HepG2 (cell line): ENCODE data around the gene CADM2. TPM values are rescaled to one million over a fixed set of nuclear protein-coding genes. Genes with fewer than 3 reads are reported as not detected.

ENCODE experiments used
- KDM6A ChIP-seq: IDR thresholded peaks from 2 replicates; pipeline ENCODE4 v1.6.1; 2016; ENCODE audit warnings: low read depth
- KLF12 ChIP-seq: sonication (generic); formaldehyde crosslinking; IDR thresholded peaks from 2 replicates; pipeline ENCODE4 v1.4.0; 2020; ENCODE audit warnings: missing genetic modification reagents, borderline replicate concordance
- MNT ChIP-seq: fragments of 450-650 bp; IDR thresholded peaks from 2 replicates; pipeline ENCODE4 v1.6.1; 2016
- MYPOP ChIP-seq: sonication (generic); formaldehyde crosslinking; IDR thresholded peaks from 2 replicates; pipeline ENCODE4 v1.8.1; 2023; ENCODE audit warnings: mild to moderate bottlenecking, moderate library complexity, missing genetic modification reagents
- NONO ChIP-seq, 2 experiments: fragments of 450-650 bp in 1 of 2; sonication (generic) in 1 of 2; formaldehyde crosslinking in 1 of 2; IDR thresholded peaks in 1 of 2; conservative IDR thresholded peaks in 1 of 2; 2 replicates each; pipeline versions ENCODE4 v1.6.1 to v1.8.0; 2017 to 2022; ENCODE audit warnings: mild to moderate bottlenecking in 1 of 2, missing genetic modification reagents in 1 of 2, moderate library complexity in 1 of 2
- POGK ChIP-seq: sonication (generic); formaldehyde crosslinking; conservative IDR thresholded peaks from 2 replicates; pipeline ENCODE4 v1.8.0; 2022; ENCODE audit warnings: mild to moderate bottlenecking, moderate library complexity, missing genetic modification reagents
- POLR2A ChIP-seq, 2 experiments: IDR thresholded peaks; 2 replicates each; pipeline ENCODE4 v1.6.1; 2011; ENCODE audit warnings: low read depth in 2 of 2, low read length in 2 of 2, mild to moderate bottlenecking in 1 of 2, moderate library complexity in 1 of 2; ENCODE audit not compliant: insufficient read depth in 1 of 2
- POLR2AphosphoS5 ChIP-seq: IDR thresholded peaks from 2 replicates; pipeline ENCODE4 v1.6.1; 2012; ENCODE audit warnings: low read depth, low read length
- SMARCE1 ChIP-seq: fragments of 450-650 bp; IDR thresholded peaks from 2 replicates; pipeline ENCODE4 v1.6.1; 2017; ENCODE audit warnings: borderline replicate concordance
- SP1 ChIP-seq, 2 experiments: fragments of 450-650 bp in 1 of 2; sonication (generic) in 1 of 2; formaldehyde crosslinking in 1 of 2; IDR thresholded peaks; 2 replicates each; pipeline versions ENCODE4 v1.4.0 to v1.6.1; 2016 to 2020; ENCODE audit warnings: missing genetic modification reagents in 1 of 2
- ZNF367 ChIP-seq: sonication (generic); formaldehyde crosslinking; IDR thresholded peaks from 2 replicates; pipeline ENCODE4 v1.4.0; 2020; ENCODE audit warnings: missing genetic modification reagents, borderline replicate concordance
- ZNF777 ChIP-seq: sonication (generic); formaldehyde crosslinking; IDR thresholded peaks from 2 replicates; pipeline ENCODE4 v1.4.0; 2020; ENCODE audit warnings: missing genetic modification reagents
- polyA plus RNA-seq, 8 experiments: library from polyadenylated mRNA; depleted of rRNA in 3 of 8; stranded (reverse) in 7 of 8; unstranded in 1 of 8; fragments of >200 nt; fragmentation: Illumina TruSeq in 4 of 8; extraction: Trizol in 4 of 8; gene quantifications; 2 replicates each; pipeline versions ENCODE4 v1.2.1 to v1.2.3, GENCODE V29; 2011 to 2016; ENCODE audit warnings: low read depth in 4 of 8, missing spikeins in 1 of 8, mixed read lengths in 1 of 8; ENCODE audit not compliant: insufficient read depth in 1 of 8
- total RNA-seq, 5 experiments: library from RNA; depleted of rRNA; stranded (reverse); fragments of >200 nt; fragmentation: Illumina TruSeq; extraction: Trizol; gene quantifications; 2 replicates each; pipeline ENCODE4 v1.2.3, GENCODE V29; 2016; ENCODE audit warnings: low read depth in 1 of 5

The CADM2 gene
- total and polyA plus RNA-seq, 2 of the 13 experiments (the other 11 are each of a cell fraction or from before 2014, with no cell fraction given), result not detected

GRCh38 chr3:85539232-85539631, 580.4 kb downstream of the CADM2 start (continued):
- TF ChIP-seq ZNF367 (CRISPR knock-in tag) (no peak), KDM6A (CRISPR knock-in tag) (no peak), SMARCE1 (no peak), MYPOP (CRISPR knock-in tag) (no peak), NONO (IDR thresholded peaks at IDR 0.05) (no peak), NONO (CRISPR knock-in tag; conservative IDR thresholded peaks at IDR 0.05) (no peak), KLF12 (CRISPR knock-in tag) (no peak), ZNF777 (no peak), POGK (CRISPR knock-in tag) (no peak), MNT (no peak), POLR2A (IDR thresholded peaks at IDR 0.05; ENCODE audit: insufficient read depth in 1 of 2, low read depth in 2 of 2, low read length in 2 of 2) (no peak), SP1 (IDR thresholded peaks at IDR 0.05) (no peak), SP1 (CRISPR knock-in tag; IDR thresholded peaks at IDR 0.05) (no peak), POLR2AphosphoS5 (no peak)
